T1000 (cell line): ENCODE data around the gene TFAP2C.
"Not testable (repeated sequence)": the region's sequence is repeated elsewhere in the genome, so short reads cannot be mapped to it uniquely, and the experiment has no call there.

ENCODE experiments used
- DNase-seq: peaks from one replicate; lab custom pipeline; 2025; ENCODE audit warnings: mixed read lengths; lab: John Stamatoyannopoulos, UW

The TFAP2C gene

GRCh38 chr20:56653211-56653610, 24.1 kb downstream of the TFAP2C start:
- DNase-seq = no peak

GRCh38 chr20:56656632-56657031, 27.5 kb downstream of the TFAP2C start:
- DNase-seq = no peak

DNA sequence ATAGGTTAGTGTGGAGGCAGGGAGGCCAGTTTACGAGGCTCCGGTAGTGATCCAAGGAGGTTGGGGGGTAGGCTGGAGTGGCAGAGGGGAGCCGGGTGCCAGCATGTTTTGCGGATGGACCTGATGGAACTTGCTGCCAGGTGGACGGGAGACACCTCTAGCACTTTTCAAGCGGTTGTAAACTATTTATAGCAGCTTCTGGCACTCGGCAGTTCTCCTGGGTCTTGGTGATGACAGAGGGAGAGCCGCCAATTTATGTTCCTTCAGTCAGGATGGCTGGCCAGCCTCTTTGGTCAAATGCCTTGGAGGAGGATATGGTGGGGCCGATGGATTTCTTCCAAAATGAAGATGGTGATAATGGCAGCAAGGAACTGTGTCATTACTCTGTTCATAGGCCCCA, 28.8 kb downstream of the TFAP2C start:
- DNase-seq = no peak

- not testable (repeated sequence) for DNase-seq
These were observed 29.3 kb downstream of the TFAP2C start for GRCh38 chr20:56658341-56658947.

DNA sequence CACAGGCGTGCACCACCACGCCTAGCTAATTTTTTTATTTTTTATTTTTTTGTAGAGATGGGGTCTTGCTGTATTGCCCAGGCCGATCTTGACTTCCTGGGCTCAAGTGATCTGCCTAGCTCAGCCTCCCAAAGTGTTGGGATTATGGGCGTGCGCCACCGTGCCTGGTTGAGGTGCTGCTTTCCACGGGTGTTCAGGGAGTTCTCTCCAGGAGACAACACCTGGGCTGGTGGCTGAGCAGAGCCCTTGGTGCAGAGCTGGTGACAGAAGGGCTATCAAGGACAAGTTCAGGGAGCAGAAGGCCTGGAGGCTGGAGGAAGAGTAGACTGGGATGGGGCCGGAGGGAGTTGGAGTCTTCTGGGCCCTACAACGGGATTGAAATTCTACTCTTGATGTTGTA, 34.6 kb downstream of the TFAP2C start:
- no peak for DNase-seq

DNA sequence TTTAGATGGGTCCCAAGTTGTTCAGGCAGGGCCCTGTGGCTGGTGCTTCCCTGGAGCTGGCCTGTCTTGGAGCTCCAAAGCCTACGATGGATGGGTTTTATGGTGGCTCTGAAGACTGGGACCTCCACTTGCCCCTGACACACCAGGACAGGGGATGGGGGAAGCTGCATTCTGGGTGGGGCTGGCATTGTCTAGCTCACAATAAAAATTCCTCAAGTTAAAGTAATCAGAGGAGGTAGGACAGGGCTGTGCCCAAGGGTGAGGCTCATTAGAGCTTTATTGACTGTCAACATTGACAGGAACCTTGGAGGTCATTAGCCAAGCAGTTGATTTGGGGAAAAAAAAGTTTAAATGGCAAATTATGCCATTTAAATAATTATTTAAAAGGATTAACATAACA, 35.7 kb downstream of the TFAP2C start:
- DNase-seq = no peak

- no peak for DNase-seq
These were observed 36.7 kb downstream of the TFAP2C start for GRCh38 chr20:56665806-56666205.

GRCh38 chr20:56673450-56673849, 44.3 kb downstream of the TFAP2C start:
- DNase-seq = no peak

DNA sequence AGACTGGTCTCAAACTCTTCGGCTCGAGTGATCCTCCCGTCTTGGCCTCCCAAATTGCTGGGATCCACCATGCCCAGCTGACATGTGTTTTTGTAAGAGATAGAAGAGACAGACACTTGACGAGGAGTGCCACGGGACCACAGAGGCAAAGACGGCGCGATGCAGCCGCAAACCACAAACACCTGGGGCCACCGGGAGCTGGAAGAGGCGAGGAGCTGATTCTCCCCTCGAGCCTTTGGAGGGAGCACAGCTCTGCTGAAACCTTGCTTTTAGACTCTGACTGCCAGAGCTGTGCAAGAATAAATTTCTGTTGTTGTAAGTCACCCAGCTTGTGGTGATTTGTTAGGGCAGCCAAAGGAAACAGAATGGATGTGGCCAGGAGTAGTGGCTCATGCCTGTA, 46.9 kb downstream of the TFAP2C start:
- no peak for DNase-seq

GRCh38 chr20:56676679-56677078, 47.6 kb downstream of the TFAP2C start:
- DNase-seq = no peak

DNA sequence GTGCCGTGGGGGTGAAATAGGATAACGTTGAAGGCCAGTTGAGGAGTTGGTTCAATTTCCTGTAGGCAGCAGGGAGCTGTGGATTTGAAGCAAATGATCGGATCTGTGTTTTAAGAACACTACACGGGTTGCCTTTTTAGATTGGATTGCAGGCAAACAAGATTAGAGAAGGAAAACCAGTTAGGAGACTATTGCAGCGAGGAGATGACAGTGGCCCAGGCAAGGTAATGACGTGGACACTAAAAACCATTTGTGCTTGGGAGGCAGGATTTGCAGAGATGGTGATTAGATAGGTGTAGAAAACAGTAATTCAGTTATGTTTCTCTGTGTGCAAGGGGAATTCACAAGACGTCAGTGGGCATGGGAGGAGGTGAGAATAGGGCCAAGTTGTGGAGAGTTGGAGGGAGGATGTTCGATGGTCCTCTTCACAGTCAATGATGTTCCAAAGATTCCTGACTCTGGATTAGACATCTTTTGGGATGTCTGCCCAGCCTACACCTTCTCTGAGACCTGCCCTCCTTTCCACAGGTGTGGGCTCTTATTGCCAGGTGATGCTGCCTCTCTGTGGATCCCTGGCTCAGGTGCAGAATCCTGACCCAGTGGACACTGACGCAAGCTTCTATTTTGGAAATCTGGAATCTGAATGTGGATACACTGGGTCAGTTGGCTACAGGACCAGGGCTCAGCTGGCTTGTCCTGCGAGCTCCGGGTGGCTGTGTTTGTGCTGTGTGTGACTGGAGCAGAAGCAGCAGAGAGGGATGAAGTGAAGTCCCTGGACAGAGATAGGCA, 54.2 kb downstream of the TFAP2C start:
- DNase-seq = no peak

- no peak for DNase-seq
These were observed 56.8 kb downstream of the TFAP2C start for GRCh38 chr20:56685879-56686278.

DNA sequence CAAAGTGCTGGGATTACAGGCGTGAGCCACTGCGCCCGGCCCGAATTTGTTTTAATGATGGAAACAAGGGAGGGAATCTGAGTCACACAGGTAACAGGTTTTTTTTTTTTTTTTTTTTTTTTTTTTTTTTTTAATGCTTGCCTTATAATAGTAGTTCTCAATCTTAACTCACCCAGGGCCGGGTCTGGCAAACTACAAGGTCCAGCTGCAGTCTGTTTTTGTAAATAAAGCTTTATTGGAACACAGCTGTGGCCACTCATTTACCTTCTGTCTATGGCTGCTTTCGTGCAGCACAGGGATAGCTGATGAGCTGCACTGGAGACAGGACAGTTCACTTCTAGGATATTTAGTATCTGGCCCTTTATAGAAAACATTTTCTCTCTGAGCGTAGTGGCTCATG, 58.0 kb downstream of the TFAP2C start:
- DNase-seq = no peak

DNA sequence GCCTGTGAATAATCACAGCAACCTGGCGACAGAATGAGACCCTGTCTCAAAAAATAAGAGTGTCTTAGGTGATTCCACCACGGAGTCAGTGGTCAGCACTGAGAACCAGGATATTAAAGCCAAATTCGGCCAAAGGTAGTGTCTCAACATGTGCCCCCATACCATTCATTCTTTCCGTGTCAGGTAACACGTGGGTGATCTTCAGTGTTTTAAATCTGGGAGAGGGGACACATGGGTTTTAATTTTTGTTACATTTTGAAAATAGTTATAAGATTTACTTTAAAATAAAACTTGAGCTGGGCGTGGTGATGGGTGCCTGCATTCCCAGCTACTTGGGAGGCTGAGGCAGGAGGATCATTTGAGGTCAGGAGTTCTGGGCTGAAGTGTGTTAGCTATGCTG, 59.0 kb downstream of the TFAP2C start:
- no peak for DNase-seq
